ENCODE data around the gene TEX54. TPM values are rescaled to one million over a fixed set of nuclear protein-coding genes. Genes with fewer than 3 reads are reported as not detected.

The TEX54 gene
- total and polyA plus RNA-seq, 2 of the 13 experiments (the other 11 are each of a cell fraction or from before 2014, with no cell fraction given) = not detected

- TF ChIP-seq NFAT5 (CRISPR knock-in tag; IDR thresholded peaks at IDR 0.05) (no peak), ZNF546 (CRISPR knock-in tag; conservative IDR thresholded peaks at IDR 0.05) (no peak), HCFC1 (IDR thresholded peaks at IDR 0.05; ENCODE audit: low read depth, low read length) (peak; percentile 55), DZIP1 (CRISPR knock-in tag; IDR thresholded peaks at IDR 0.05) (no peak), ZNF496 (CRISPR knock-in tag; IDR thresholded peaks at IDR 0.05; ENCODE audit: insufficient replicate concordance) (no peak), ZNF333 (CRISPR knock-in tag; IDR thresholded peaks at IDR 0.05; ENCODE audit: borderline replicate concordance) (no peak; the same call in 1 of the 2 replicates), ZBTB25 (CRISPR knock-in tag; IDR thresholded peaks at IDR 0.05) (peak; percentile 96), PCBP1 (IDR thresholded peaks at IDR 0.05; ENCODE audit: borderline replicate concordance, low read depth, low read length) (no peak), CAMTA2 (CRISPR knock-in tag; IDR thresholded peaks at IDR 0.05; ENCODE audit: borderline replicate concordance) (no peak), ZNF777 (CRISPR knock-in tag; IDR thresholded peaks at IDR 0.05) (peak; percentile 42; the same call in 1 of the 2 replicates), ZBTB43 (CRISPR knock-in tag; conservative IDR thresholded peaks at IDR 0.05) (peak; percentile 73; the same call in 1 of the 2 replicates), RFX3 (CRISPR knock-in tag; IDR thresholded peaks at IDR 0.05) (peak; percentile 20; the same call in 1 of the 2 replicates), TARDBP (CRISPR knock-in tag; IDR thresholded peaks at IDR 0.05) (no peak; the same call in 1 of the 2 replicates), FOSL2 (CRISPR knock-in tag; IDR thresholded peaks at IDR 0.05) (peak; percentile 80), XRCC5 (optimal IDR thresholded peaks at IDR 0.05; ENCODE audit: low read length) (no peak), SALL1 (CRISPR knock-in tag; IDR thresholded peaks at IDR 0.05) (peak; percentile 11; the same call in 1 of the 2 replicates), ZBTB7B (CRISPR knock-in tag; IDR thresholded peaks at IDR 0.05) (peak; percentile 27; the same call in 1 of the 2 replicates), FIP1L1 (IDR thresholded peaks at IDR 0.05; ENCODE audit: borderline replicate concordance, insufficient read depth, low read depth, low read length) (no peak), ZNF660 (CRISPR knock-in tag; IDR thresholded peaks at IDR 0.05; ENCODE audit: borderline replicate concordance, low read depth) (no peak)
These were observed 8.9 kb upstream of the TEX54 start (continued) for GRCh38 chr11:62841361-62842170.
